GM23248 (cell line): Measurements from ENCODE around the gene KCTD3. TPM values are rescaled to one million over a fixed set of nuclear protein-coding genes. Genes with fewer than 3 reads are reported as not detected.
A peak's percentile ranks its signal among the peaks of the same experiment; 100 is the strongest.

Source experiments
- DNase-seq: peaks from one replicate; pipeline ENCODE4 v3.0.0-alpha.2; 2015
- H2AFZ ChIP-seq: fragments of 200-600 bp; sonication (generic); 2 replicates; pipeline ENCODE4 v1.6.1; 2016; ENCODE audit warnings: antibody characterized with exemption
- H3F3A ChIP-seq: fragments of 200-600 bp; sonication (generic); 2 replicates; pipeline ENCODE4 v1.6.1; 2016; ENCODE audit warnings: mild to moderate bottlenecking, antibody characterized with exemption, mixed run types; ENCODE audit not compliant: insufficient read depth
- H3K27ac ChIP-seq: fragments of 200-600 bp; sonication (generic); 2 replicates; pipeline ENCODE4 v1.5.1; 2016; ENCODE audit warnings: mild to moderate bottlenecking
- H3K27me3 ChIP-seq: fragments of 200-600 bp; sonication (generic); replicated peaks from 2 replicates; pipeline ENCODE4 v1.6.1; 2016; ENCODE audit warnings: mild to moderate bottlenecking; ENCODE audit not compliant: insufficient read depth
- H3K36me3 ChIP-seq: fragments of 200-600 bp; sonication (generic); 2 replicates; pipeline ENCODE4 v1.6.1; 2016; ENCODE audit warnings: low read depth, mild to moderate bottlenecking
- H3K4me1 ChIP-seq: fragments of 200-600 bp; sonication (generic); 2 replicates; pipeline ENCODE4 v1.6.1; 2016; ENCODE audit warnings: mild to moderate bottlenecking; ENCODE audit not compliant: insufficient read depth
- H3K4me2 ChIP-seq: fragments of 200-600 bp; sonication (generic); one replicate; pipeline ENCODE4 v1.6.1; 2016; ENCODE audit warnings: mild to moderate bottlenecking; ENCODE audit not compliant: unreplicated experiment
- H3K4me3 ChIP-seq: fragments of 200-600 bp; sonication (generic); 2 replicates; pipeline ENCODE4 v1.5.1; 2016; ENCODE audit warnings: mild to moderate bottlenecking
- H3K79me2 ChIP-seq: fragments of 200-600 bp; sonication (generic); 2 replicates; pipeline ENCODE4 v1.6.1; 2016; ENCODE audit warnings: mild to moderate bottlenecking; ENCODE audit not compliant: insufficient read depth
- H3K9ac ChIP-seq: fragments of 200-600 bp; sonication (generic); 2 replicates; pipeline ENCODE4 v1.6.1; 2016; ENCODE audit warnings: mild to moderate bottlenecking
- H3K9me2 ChIP-seq: fragments of 200-600 bp; sonication (generic); 2 replicates; pipeline ENCODE4 v1.6.1; 2016; ENCODE audit warnings: mixed run types, mild to moderate bottlenecking, moderate library complexity; ENCODE audit not compliant: insufficient read depth
- H3K9me3 ChIP-seq: fragments of 200-600 bp; sonication (generic); one replicate; pipeline ENCODE4 v1.6.1; 2017; ENCODE audit warnings: low read depth
- H4K20me1 ChIP-seq: fragments of 200-600 bp; sonication (generic); 2 replicates; pipeline ENCODE4 v1.6.0; 2016; ENCODE audit not compliant: insufficient read depth
- EZH2 ChIP-seq: fragments of 200-600 bp; sonication (generic); IDR thresholded peaks from 2 replicates; pipeline ENCODE4 v1.6.1; 2018; ENCODE audit warnings: antibody characterized with exemption, mild to moderate bottlenecking; ENCODE audit not compliant: insufficient read depth, poor library complexity, severe bottlenecking
- EZH2phosphoT487 ChIP-seq: fragments of 200-600 bp; sonication (generic); IDR thresholded peaks from 2 replicates; pipeline ENCODE4 v1.6.1; 2018; ENCODE audit warnings: antibody characterized with exemption, moderate library complexity, mild to moderate bottlenecking, low read depth; ENCODE audit not compliant: insufficient read depth
- WGBS, 2 experiments: methylation state at CpG; one replicate each; pipeline ENCODE4 v1.1.6; 2015 to 2017; ENCODE audit warnings: low lambda C conversion rate in 2 of 2, low coverage in 1 of 2; ENCODE audit errors: missing lambda C conversion rate in 2 of 2; 5-methylcytosine and 5-hydroxymethylcytosine counted together
- in situ Hi-C: fragments of 300-500 bp; cut with MboI; formaldehyde crosslinking; loops from 2 replicates; pipeline ENCODE4 v1.15.0; 2020
- polyA plus RNA-seq: library from polyadenylated mRNA; unstranded; fragments of >200 nt; fragmentation: Nextera tagmentation; extraction: Ambion mirVana; gene quantifications from 2 replicates; pipeline ENCODE4 v1.2.1, GENCODE V29; 2016
- total RNA-seq: library from RNA; depleted of rRNA; stranded (reverse); fragments of >200 nt; shearing (Covaris generic); gene quantifications from 2 replicates; pipeline ENCODE4 v1.2.3, GENCODE V29; 2014

The KCTD3 gene
- total and polyA plus RNA-seq, 2 experiments from 2014 or later: 17.5 to 32.0 TPM

GRCh38 chr1:215617979-215618378 lies 50.9 kb downstream of the KCTD3 start:
- Histone ChIP-seq H3K9me3 (no peaks in the 10 kb centered on the region), H3F3A (no peaks in the 10 kb centered on the region), H3K27me3 (no peaks in the 10 kb centered on the region), H4K20me1 (no peaks in the 10 kb centered on the region), H3K27ac (no peak overlapping the region), H3K36me3 (peaks cover 45% of the 10 kb centered on the region), H3K4me1 (no peaks in the 10 kb centered on the region), H3K4me2 (no peak overlapping the region), H3K79me2 (peaks cover 22% of the 10 kb centered on the region), H3K9ac (no peak overlapping the region), H2AFZ (no peak overlapping the region), H3K9me2 (no peaks in the 10 kb centered on the region), H3K4me3 (no peak overlapping the region)
- no peak for DNase-seq
- in situ Hi-C loops: no loop called here
- no peak for TF ChIP-seq EZH2phosphoT487
- no peak for TF ChIP-seq EZH2
- 92% methylated on average over 1 of the region's 1 CpG for WGBS, 2 experiments

- Histone ChIP-seq H3K4me3 (no peak overlapping the region), H3K36me3 (peaks cover 40% of the 10 kb centered on the region), H4K20me1 (no peaks in the 10 kb centered on the region), H2AFZ (no peak overlapping the region), H3K4me2 (no peak overlapping the region), H3K9me3 (no peaks in the 10 kb centered on the region), H3K27ac (no peak overlapping the region), H3K9me2 (no peaks in the 10 kb centered on the region), H3K79me2 (no peaks in the 10 kb centered on the region), H3F3A (0 out of 2 replicates have a peak, but pooled peaks cover 4% of the 10 kb centered on the region), H3K9ac (no peak overlapping the region), H3K4me1 (no peaks in the 10 kb centered on the region), H3K27me3 (no peaks in the 10 kb centered on the region)
- in situ Hi-C loops: no loop called here
- DNase-seq: no peak
- TF ChIP-seq EZH2: no peak
- no peak for TF ChIP-seq EZH2phosphoT487
- WGBS, 2 experiments: 78 to 82% methylated on average over 4 of the region's 4 CpGs
These were observed 56.1 kb downstream of the KCTD3 start for GRCh38 chr1:215623162-215623561.

- Histone ChIP-seq H3K9me2 (no peaks in the 10 kb centered on the region), H3K27ac (no peak overlapping the region), H3K9ac (no peak overlapping the region), H3K4me1 (no peaks in the 10 kb centered on the region), H3F3A (0 out of 2 replicates have a peak, but pooled peaks cover 4% of the 10 kb centered on the region), H2AFZ (no peak overlapping the region), H3K79me2 (no peaks in the 10 kb centered on the region), H3K4me2 (no peak overlapping the region), H3K4me3 (no peak overlapping the region), H4K20me1 (no peaks in the 10 kb centered on the region), H3K27me3 (no peaks in the 10 kb centered on the region), H3K9me3 (no peaks in the 10 kb centered on the region), H3K36me3 (peaks cover 16% of the 10 kb centered on the region)
- no peak for DNase-seq
- TF ChIP-seq EZH2phosphoT487: no peak
- TF ChIP-seq EZH2: no peak
- in situ Hi-C loops: no loop called here
These were observed 58.8 kb downstream of the KCTD3 start for GRCh38 chr1:215625949-215626348.

GRCh38 chr1:215631040-215631439 lies 63.9 kb downstream of the KCTD3 start:
- H3K9me3 ChIP-seq: no peaks in the 10 kb centered on the region
- no peaks in the 10 kb centered on the region for H3K36me3 ChIP-seq
- in situ Hi-C loops: no loop called here
- H3K79me2 ChIP-seq: no peaks in the 10 kb centered on the region
- 0 out of 2 replicates have a peak, but pooled peaks cover 7% of the 10 kb centered on the region for H3F3A ChIP-seq
- H3K4me3 ChIP-seq: no peak overlapping the region
- WGBS, 2 experiments: 50% methylated on average over 1 of the region's 1 CpG
- DNase-seq: no peak
- H3K9me2 ChIP-seq: no peaks in the 10 kb centered on the region
- H3K27me3 ChIP-seq: no peaks in the 10 kb centered on the region
- no peak overlapping the region for H3K4me2 ChIP-seq
- TF ChIP-seq EZH2 (no peak), EZH2phosphoT487 (no peak)
- H3K27ac ChIP-seq: no peak overlapping the region
- peaks cover 3% of the 10 kb centered on the region for H3K4me1 ChIP-seq
- no peak overlapping the region for H2AFZ ChIP-seq
- H4K20me1 ChIP-seq: no peaks in the 10 kb centered on the region
- H3K9ac ChIP-seq: no peak overlapping the region

GRCh38 chr1:215631489-215631888 lies 64.4 kb downstream of the KCTD3 start:
- no peak overlapping the region for H3K9ac ChIP-seq
- H3F3A ChIP-seq: peaks cover 9% of the 10 kb centered on the region; the same call in 1 of the 2 replicates
- H3K9me3 ChIP-seq: no peaks in the 10 kb centered on the region
- no peaks in the 10 kb centered on the region for H3K79me2 ChIP-seq
- H3K27me3 ChIP-seq: no peaks in the 10 kb centered on the region
- no peaks in the 10 kb centered on the region for H3K36me3 ChIP-seq
- peaks cover 8% of the 10 kb centered on the region for H3K4me1 ChIP-seq
- no peaks in the 10 kb centered on the region for H4K20me1 ChIP-seq
- no peak overlapping the region for H3K27ac ChIP-seq
- in situ Hi-C loops: no loop called here
- no peak overlapping the region for H3K4me3 ChIP-seq
- 55% methylated on average over 3 of the region's 3 CpGs for WGBS, 2 experiments
- no peak overlapping the region for H2AFZ ChIP-seq
- no peaks in the 10 kb centered on the region for H3K9me2 ChIP-seq
- peak; percentile 43 for DNase-seq
- TF ChIP-seq EZH2phosphoT487 (no peak), EZH2 (no peak)
- no peak overlapping the region for H3K4me2 ChIP-seq
